ENCODE data around the gene TMEM259. TPM values are rescaled to one million over a fixed set of nuclear protein-coding genes. Genes with fewer than 3 reads are reported as not detected.

Gene TMEM259
- total RNA-seq, 4 donors from 2014 or later, result 146 to 179 (median 154) TPM

GRCh38 chr19:982567-983170, 38.3 kb downstream of the TMEM259 start:
- Histone ChIP-seq H3K27me3 (peaks cover 12% of the 10 kb centered on the region), H3K36me3 (peaks cover 0 to 20% of the 10 kb centered on the region in 2 donors), H3K4me1 (peaks cover 0 to 41% (median 18%) of the 10 kb centered on the region in 3 donors), H3K9me3 (no peaks in the 10 kb centered on the region), H3K4me3 (peak overlapping the region in 1 of 2 donors; percentile 45), H3K27ac (peak overlapping the region in 3 of 4 donors; percentile 51 to 94 (median 81))
- ATAC-seq, result peak; percentile 79
- 0 to 1% methylated on average over 5 to 15 of the region's 46 CpGs for WGBS, 2 donors (ENCODE audit: low coverage in 1 of 2)
- TF ChIP-seq POLR2A (IDR thresholded peaks at IDR 0.05) (no peak), CTCF (IDR thresholded peaks at IDR 0.05) (peak in 3 of 4 experiments; percentile 99), EP300 (IDR thresholded peaks at IDR 0.05) (no peak)

- no peak for ATAC-seq
- Histone ChIP-seq H3K27me3 (peaks cover 12% of the 10 kb centered on the region), H3K4me3 (no peak overlapping the region), H3K36me3 (no peaks in the 10 kb centered on the region), H3K27ac (no peak overlapping the region), H3K9me3 (no peaks in the 10 kb centered on the region), H3K4me1 (peaks cover 0 to 36% (median 18%) of the 10 kb centered on the region in 3 donors)
- WGBS, 2 donors (ENCODE audit: low coverage in 1 of 2), result 80% methylated on average over 2 of the region's 32 CpGs; no CpG with 5 or more reads in 1 of the 2 donors
- TF ChIP-seq EP300 (IDR thresholded peaks at IDR 0.05), result no peak
- TF ChIP-seq CTCF (IDR thresholded peaks at IDR 0.05), result no peak
- TF ChIP-seq POLR2A (IDR thresholded peaks at IDR 0.05), result no peak
- no peak for TF ChIP-seq POLR2AphosphoS5 (IDR thresholded peaks at IDR 0.05)
These were observed 40.6 kb downstream of the TMEM259 start for GRCh38 chr19:980133-980998.

GRCh38 chr19:979318-979741, 41.6 kb downstream of the TMEM259 start:
- no peak overlapping the region for H3K4me3 ChIP-seq
- H3K9me3 ChIP-seq, result no peaks in the 10 kb centered on the region
- H3K27ac ChIP-seq, result no peak overlapping the region
- no CpG with 5 or more reads among the region's 19 CpGs for WGBS, 2 donors (ENCODE audit: low coverage in 1 of 2)
- no peak for TF ChIP-seq POLR2AphosphoS5 (IDR thresholded peaks at IDR 0.05)
- no peak for TF ChIP-seq EP300 (IDR thresholded peaks at IDR 0.05)
- no peak for TF ChIP-seq POLR2A (IDR thresholded peaks at IDR 0.05)
- TF ChIP-seq CTCF (IDR thresholded peaks at IDR 0.05), result no peak
- no peaks in the 10 kb centered on the region for H3K36me3 ChIP-seq
- H3K27me3 ChIP-seq, result peaks cover 12% of the 10 kb centered on the region
- H3K4me1 ChIP-seq, result peaks cover 0 to 27% (median 11%) of the 10 kb centered on the region in 3 donors
- ATAC-seq, result no peak

- Histone ChIP-seq H3K4me3 (no peak overlapping the region), H3K4me1 (peaks cover 0 to 7% (median 0%) of the 10 kb centered on the region in 3 donors), H3K27ac (no peak overlapping the region), H3K27me3 (peaks cover 12% of the 10 kb centered on the region), H3K9me3 (no peaks in the 10 kb centered on the region), H3K36me3 (peaks cover 0 to 4% of the 10 kb centered on the region in 2 donors)
- TF ChIP-seq CTCF (IDR thresholded peaks at IDR 0.05) (no peak), EP300 (IDR thresholded peaks at IDR 0.05) (no peak), POLR2AphosphoS5 (IDR thresholded peaks at IDR 0.05) (no peak), POLR2A (IDR thresholded peaks at IDR 0.05) (no peak)
- no peak for ATAC-seq
- WGBS, 2 donors (ENCODE audit: low coverage in 1 of 2), result no CpG with 5 or more reads among the region's 24 CpGs
These were observed 43.9 kb downstream of the TMEM259 start for GRCh38 chr19:977058-977464.

Measured in gastroesophageal sphincter (tissue), 4 donors.